ENCODE data around the gene FIGN. TPM values are rescaled to one million over a fixed set of nuclear protein-coding genes. Genes with fewer than 3 reads are reported as not detected.

The FIGN gene
- total RNA-seq, 1 donor from 2014 or later = 12.1 TPM

DNA sequence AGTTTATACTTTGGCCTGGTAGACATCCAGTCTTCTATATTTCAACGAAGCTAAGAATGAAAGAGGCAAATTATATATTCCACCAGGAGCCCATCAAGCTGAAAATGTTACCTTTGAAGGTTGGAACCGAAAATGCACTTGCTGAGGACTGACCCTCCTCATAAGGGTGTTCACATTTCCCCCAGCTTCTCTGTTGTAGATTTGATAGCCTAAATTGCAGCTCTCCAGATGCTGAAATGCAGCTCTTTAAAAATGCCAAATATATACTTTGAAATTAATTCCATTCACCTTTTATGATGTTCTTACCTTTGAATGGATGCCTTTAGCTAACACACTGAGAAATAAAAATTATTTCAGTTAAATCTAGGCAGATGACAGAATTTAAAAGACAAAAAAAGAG, 1.8 kb upstream of the FIGN start:
- H3K9me3 Mint-ChIP-seq (ENCODE audit: low read depth) = peaks cover 3% of the 10 kb centered on the region
- H3K27ac Mint-ChIP-seq (ENCODE audit: unreplicated experiment) = no peak overlapping the region
- no peak for DNase-seq (ENCODE audit: low spot score)
- H3K27me3 Mint-ChIP-seq (ENCODE audit: low read depth) = no peaks in the 10 kb centered on the region
- no peaks in the 10 kb centered on the region for H3K36me3 Mint-ChIP-seq (ENCODE audit: low read depth)
- H3K4me3 Mint-ChIP-seq (ENCODE audit: unreplicated experiment) = no peak overlapping the region
- peaks cover 9% of the 10 kb centered on the region for H3K4me1 Mint-ChIP-seq (ENCODE audit: low read depth)
- TF ChIP-seq, protein P1, sequence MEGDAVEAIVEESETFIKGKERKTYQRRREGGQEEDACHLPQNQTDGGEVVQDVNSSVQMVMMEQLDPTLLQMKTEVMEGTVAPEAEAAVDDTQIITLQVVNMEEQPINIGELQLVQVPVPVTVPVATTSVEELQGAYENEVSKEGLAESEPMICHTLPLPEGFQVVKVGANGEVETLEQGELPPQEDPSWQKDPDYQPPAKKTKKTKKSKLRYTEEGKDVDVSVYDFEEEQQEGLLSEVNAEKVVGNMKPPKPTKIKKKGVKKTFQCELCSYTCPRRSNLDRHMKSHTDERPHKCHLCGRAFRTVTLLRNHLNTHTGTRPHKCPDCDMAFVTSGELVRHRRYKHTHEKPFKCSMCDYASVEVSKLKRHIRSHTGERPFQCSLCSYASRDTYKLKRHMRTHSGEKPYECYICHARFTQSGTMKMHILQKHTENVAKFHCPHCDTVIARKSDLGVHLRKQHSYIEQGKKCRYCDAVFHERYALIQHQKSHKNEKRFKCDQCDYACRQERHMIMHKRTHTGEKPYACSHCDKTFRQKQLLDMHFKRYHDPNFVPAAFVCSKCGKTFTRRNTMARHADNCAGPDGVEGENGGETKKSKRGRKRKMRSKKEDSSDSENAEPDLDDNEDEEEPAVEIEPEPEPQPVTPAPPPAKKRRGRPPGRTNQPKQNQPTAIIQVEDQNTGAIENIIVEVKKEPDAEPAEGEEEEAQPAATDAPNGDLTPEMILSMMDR (IDR thresholded peaks at IDR 0.05) = no peak

DNA sequence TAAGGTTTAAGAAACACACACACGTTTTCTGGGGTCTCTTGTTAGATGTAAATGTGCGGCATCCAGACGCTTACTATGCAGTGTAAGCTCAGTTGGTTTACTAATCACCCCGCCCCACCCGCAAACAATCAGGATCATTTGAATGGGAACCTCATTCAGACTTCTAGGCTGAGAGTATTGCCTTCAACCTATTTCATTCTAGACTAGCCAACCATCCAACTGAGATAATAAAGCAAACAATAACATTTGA, 1.3 kb upstream of the FIGN start:
- Mint-ChIP-seq H3K4me3 (ENCODE audit: unreplicated experiment) (peak overlapping the region; percentile 92), H3K36me3 (ENCODE audit: low read depth) (no peaks in the 10 kb centered on the region), H3K27ac (ENCODE audit: unreplicated experiment) (peak overlapping the region; percentile 91), H3K4me1 (ENCODE audit: low read depth) (peaks cover 13% of the 10 kb centered on the region), H3K27me3 (ENCODE audit: low read depth) (no peaks in the 10 kb centered on the region), H3K9me3 (ENCODE audit: low read depth) (peaks cover 3% of the 10 kb centered on the region)
- TF ChIP-seq, protein P1 (IDR thresholded peaks at IDR 0.05) = no peak
- no peak for DNase-seq (ENCODE audit: low spot score)

DNA sequence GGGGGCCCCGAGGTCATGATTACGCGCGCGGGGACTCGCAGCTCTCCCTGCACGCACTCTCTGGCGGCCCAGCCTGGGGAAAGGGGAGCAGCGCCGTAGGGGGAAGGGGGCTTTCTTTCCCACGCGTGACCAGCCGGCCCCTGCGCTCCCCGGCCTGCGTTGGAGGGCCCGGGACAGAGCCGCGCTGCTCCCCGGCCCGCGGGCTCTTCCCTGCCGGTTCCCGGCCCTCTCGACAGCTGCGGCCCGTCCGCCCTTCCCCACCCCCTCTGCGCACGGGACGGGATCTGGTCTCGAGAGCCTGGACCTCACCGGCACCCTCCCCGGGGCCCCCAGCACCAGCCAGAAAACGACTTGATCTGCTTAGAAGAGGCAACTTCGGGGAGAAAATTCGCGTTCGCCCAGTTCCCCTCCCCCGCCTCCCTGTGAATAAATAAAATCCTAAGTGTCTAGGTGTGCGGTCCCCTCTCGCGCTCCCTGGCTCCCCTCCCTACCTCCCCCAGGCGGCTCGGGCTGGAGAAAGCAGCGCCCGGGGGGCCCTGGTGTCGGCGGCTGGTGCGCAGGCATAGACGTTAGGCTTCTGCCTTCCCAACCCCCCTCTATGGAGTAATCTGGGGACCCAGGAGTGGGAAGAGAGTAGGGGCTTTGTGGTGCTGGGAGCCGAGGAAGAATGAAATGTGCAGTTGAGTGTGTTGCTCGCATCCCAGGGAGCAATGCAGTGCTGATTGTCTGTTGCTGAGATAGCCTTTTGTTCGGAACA, 803 bp upstream of the FIGN start:
- peak; percentile 85 for DNase-seq (ENCODE audit: low spot score)
- Mint-ChIP-seq H3K9me3 (ENCODE audit: low read depth) (peaks cover 3% of the 10 kb centered on the region), H3K27ac (ENCODE audit: unreplicated experiment) (peak overlapping the region; percentile 91), H3K36me3 (ENCODE audit: low read depth) (no peaks in the 10 kb centered on the region), H3K4me1 (ENCODE audit: low read depth) (peaks cover 18% of the 10 kb centered on the region), H3K4me3 (ENCODE audit: unreplicated experiment) (peak overlapping the region; percentile 92), H3K27me3 (ENCODE audit: low read depth) (no peaks in the 10 kb centered on the region)
- TF ChIP-seq, protein P1 (IDR thresholded peaks at IDR 0.05) = peak; percentile 67

DNA sequence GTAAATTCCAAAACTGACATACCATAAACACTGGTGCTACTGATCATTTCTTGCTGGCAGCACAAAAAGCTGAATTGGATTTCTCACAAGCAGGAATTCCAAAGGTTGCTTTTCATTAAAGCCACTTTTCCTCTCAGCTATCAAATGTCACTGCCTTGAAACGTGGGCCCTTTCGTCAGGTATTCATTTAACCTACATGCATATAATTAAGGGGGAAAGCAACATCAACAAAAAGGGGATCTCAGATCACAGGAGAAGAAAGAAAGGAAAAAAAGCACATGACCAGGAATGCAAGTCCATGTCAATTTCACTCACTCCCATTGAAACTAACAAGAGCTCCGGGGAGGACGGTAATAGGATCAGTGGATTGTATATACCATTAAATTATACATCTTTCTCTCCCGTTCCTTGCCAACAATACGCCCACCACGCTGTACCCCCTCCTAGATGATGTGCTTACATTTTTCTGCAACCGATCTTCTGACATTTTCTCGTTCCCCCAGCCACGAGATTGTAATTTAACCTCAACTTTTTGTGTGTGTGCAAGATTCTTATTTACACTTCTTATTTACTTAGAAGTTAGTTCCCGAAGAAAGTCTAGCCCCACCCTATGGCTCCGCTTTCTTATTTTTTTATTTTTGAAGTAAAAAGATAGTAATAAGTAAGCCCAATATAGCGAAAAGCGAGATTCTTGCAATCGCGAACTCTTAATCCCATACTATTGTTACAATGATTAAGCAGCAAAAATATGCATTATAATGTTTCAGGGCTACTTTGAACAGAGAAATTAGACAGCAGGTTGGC, 725 bp downstream of the FIGN start:
- Mint-ChIP-seq H3K27ac (ENCODE audit: unreplicated experiment) (peak overlapping the region; percentile 99), H3K27me3 (ENCODE audit: low read depth) (no peaks in the 10 kb centered on the region), H3K4me1 (ENCODE audit: low read depth) (peaks cover 33% of the 10 kb centered on the region), H3K36me3 (ENCODE audit: low read depth) (no peaks in the 10 kb centered on the region), H3K4me3 (ENCODE audit: unreplicated experiment) (peak overlapping the region; percentile 92), H3K9me3 (ENCODE audit: low read depth) (no peaks in the 10 kb centered on the region)
- TF ChIP-seq, protein P1 (IDR thresholded peaks at IDR 0.05) = peak; percentile 1
- DNase-seq (ENCODE audit: low spot score) = no peak

DNA sequence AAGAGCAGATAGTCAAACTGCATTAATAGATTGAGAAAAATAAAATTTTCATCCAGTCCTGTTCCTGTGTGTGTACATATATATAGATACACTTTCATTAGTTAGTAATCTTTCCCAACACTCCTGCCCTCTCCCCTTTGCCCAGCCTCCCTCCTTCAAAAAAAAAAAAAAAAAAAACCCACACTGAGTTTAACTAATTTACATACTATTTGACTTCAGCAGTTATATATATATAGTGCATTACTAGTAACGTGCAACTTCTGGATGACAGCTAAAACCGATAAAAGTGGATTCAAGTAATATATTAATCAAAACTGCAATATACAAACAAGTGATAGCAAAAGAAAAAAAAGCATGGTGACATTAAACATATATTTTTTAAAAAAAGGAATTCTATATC, 1.4 kb downstream of the FIGN start:
- H3K4me3 Mint-ChIP-seq (ENCODE audit: unreplicated experiment) = peak overlapping the region; percentile 92

More for the DNA sequence above, 1.4 kb downstream of the FIGN start:
- no peak for DNase-seq (ENCODE audit: low spot score)
- TF ChIP-seq, protein P1 (IDR thresholded peaks at IDR 0.05) = no peak
- Mint-ChIP-seq H3K27ac (ENCODE audit: unreplicated experiment) (peak overlapping the region; percentile 95), H3K4me1 (ENCODE audit: low read depth) (peaks cover 39% of the 10 kb centered on the region), H3K27me3 (ENCODE audit: low read depth) (no peaks in the 10 kb centered on the region), H3K9me3 (ENCODE audit: low read depth) (no peaks in the 10 kb centered on the region), H3K36me3 (ENCODE audit: low read depth) (no peaks in the 10 kb centered on the region)
